ENCODE data around the gene SYT13.

Gene SYT13

DNA sequence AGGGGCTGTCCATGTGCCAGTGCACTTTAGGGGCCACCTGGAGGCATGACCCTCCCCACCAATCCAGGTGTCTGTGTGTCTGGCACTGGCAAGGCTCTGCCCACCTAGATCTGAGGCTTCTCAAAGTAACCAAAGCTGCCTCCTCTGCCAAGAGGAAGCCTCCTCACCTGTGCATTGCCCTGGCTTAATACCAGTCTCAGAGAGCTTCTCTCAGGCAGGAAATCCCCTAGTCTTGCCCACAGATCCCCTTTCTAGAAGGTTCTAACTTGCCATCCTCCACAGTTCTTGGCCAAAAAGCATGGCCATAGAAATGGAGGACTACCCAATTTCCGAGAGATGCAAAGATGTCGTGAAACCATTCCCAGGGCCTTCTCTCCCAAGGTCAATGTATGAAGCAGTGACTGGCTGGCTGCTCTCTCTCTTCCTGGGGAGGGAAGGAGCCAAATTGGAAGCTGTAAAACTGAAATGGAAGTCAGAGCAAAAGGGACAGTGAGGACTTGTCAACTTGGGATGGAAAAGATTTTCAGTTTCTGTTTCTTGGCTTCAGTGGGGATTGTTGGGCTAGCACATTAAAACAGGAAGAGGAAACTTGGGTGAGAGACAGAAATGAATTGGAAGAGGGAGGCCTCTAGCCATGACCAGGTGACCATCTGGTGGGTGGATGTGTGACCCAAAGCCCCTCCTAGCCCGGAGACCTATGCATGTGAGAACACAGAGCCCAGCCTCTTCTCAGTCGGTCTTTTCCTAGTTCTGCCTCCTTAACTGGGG is 70.9 kb downstream of the SYT13 start:
- DNase-seq, result no peak

DNA sequence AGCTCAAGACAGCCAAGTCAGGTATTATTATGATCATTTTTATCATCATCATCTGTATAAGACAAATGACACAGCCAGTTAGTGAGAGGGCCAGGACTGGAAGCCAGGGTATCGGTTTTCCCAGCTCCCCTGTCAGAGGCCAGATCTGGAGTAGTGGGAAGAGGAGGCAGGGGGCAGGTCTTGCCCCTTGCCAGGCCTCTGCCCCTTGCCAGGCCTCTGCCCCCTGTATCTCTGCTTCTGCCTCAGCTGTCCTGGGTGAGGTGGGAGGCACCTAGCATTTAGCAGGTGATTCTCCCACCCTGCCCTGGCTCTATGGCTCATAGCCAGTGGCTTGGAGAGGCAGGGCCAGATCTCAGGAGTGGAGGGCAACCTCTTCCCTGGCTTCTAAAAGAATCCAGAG is 72.4 kb downstream of the SYT13 start:
- no peak for DNase-seq

DNA sequence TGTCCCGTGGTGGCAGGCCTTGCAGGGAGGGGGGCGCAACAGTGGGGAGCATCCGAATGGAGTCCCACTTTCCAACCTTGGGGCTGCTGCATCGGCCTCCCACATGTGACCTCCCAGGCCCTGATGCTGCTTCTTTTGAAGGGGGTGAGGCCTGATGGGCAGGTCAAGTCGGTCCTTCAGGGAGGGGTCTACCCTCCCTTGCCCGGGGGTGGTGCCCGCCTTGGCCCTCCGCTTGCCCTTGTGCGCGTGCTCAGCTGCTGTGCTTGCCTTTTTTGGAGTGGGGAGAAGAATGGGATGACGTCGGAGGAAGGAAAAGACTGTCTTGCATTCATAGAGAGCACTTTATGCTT is 72.8 kb downstream of the SYT13 start:
- DNase-seq, result no peak

DNA sequence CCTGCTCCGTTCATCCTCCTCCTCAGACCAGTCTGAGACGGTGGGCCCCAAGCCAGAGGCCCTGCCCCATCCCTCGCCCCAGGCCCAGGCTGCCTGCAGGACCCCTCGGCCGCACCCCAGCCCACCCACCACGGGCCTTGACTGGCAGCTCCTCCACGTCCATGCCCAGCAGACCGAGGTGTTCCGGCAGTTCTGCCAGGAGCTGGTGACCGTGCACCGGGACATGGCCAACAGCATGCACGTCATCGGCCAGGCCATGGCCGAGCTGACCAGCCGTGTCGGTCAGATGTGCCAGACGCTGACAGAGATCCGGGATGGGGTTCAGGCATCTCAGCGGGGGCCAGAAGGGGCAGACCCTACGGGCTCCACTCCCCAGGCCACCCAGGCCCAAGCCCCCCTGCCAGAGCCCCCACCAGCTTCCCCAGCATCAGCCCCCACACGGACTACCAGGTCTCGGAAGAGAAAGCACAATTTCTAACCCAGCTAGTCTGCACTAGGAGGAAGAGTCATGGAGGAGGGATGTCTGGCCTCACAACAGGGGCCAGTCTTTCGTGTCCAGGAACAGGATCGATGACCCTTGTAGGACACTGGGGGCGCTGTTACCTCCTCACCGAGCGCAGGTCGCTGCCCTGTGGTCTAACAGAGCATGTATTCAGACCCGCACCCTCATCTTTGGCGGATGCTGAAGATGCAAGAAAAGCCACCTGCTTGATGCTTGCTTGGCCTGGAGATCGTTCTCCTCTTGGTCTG is 73.4 kb downstream of the SYT13 start:
- no peak for DNase-seq

DNA sequence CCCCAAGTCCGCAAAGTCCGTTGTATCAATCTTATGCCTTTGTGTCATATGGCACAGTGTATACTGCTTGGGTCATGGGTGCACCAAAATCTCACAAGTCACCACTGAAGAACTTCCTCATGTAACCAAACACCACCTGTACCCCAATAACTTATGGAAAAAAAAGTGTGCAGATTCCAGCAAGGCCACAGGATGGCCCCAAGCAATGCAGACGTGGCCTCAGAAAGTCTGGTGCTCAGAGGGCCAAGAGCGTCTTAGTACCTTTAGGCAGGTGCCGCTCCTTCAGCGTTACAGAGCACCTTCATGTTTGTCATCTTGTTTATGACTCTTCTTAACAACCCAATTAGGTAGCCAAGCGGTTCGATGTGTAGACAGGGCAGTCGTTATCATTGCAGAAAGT is 74.4 kb downstream of the SYT13 start:
- no peak for DNase-seq

DNA sequence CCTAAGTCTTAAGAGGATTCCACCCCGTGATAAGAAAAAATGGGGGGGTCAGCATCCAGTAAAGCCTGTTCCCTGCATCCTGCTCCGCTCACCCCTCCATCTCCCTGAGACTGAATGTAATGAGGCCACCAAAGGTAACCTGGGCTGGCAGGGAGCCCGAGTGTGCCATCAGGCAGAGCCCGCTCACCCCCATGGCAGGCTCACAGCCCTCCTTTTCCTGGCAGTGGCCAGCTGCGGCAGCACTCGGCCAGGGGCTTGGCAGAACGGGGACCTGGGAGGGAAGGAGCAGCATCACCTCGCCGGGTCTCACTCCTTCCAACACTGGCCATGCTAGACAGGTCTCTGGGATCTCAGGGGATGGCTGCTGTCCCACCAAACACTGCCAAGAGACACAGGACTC is 75.3 kb downstream of the SYT13 start:
- no peak for DNase-seq

DNA sequence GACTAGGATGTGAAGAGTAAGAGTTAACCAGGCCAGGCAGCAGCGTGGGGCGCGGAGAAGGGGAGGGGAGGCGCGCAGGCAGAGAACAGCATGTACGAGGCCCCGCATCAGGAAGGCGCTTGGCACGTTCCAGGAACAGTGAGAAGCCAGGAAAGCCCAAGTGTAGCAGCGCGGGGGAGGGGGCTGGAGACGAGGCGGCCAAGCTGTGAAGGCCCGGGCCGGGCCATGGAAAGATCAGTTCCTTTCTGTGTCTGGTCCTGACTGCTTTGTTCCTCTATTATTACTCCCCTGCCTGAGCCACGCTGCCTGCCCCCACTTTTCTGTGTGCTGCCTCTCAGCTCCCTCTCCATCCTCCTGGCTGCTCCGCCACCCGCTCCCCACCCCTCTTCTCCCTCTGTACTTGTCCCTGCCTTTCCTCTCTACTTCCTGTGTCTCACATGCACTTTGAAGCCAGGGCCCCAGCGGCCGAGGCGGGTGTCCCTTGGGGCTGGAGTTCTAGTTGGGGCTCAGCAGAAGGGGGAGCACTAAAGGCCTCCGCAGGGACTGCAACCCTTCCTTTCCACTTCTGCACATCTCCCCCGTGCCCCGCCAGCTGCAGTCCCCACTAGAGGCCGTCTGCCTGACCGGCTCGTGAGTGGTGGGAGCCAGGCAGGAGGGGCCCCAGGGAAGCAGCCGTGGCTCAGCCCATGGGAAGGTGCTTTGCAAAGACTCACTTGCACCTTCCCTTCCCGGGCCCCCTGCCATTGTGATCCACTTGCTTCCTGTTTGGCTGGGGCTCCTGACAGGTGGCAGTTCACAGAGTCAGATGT is 76.0 kb downstream of the SYT13 start:
- no peak for DNase-seq

DNA sequence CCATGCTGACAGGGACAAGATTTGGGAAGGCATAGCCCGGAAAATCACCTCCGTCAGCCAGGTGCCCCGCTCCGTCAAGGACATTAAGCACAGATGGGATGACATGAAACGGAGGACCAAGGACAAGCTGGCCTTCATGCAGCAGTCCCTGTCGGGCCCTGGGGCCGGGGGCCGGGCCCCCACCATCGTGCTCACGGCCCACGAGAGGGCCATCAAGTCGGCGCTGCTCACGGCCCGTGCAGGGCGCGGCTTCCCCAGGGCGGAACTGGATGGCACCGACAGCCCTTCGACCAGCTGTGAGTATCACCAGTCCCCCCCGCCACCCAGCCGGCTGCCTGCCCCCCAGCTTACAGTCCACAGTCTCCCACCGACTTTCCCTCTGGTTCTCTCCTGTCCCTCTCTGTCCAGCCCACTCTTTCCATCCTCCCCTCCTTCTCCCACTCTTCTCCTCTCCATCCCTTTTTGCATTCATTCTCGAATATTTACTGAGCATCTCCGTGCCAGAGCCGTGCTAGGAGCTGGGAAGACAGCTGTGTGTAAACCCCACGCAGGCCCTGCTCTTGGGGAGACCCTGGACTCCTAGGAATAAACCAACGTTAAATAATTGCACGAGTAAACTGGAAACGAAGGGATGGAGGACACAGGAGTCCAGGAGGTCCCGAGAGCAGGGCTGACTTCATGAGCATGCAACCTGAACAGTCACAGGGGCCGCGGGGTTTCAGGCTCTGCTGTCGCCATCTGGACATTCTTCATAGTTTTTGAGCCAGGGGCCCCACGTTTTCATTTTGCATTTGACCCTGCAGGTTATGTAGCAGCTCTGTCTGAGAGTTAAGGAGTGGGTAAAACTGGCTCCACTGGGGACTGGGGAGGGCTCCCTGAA is 76.9 kb downstream of the SYT13 start:
- no peak for DNase-seq

DNA sequence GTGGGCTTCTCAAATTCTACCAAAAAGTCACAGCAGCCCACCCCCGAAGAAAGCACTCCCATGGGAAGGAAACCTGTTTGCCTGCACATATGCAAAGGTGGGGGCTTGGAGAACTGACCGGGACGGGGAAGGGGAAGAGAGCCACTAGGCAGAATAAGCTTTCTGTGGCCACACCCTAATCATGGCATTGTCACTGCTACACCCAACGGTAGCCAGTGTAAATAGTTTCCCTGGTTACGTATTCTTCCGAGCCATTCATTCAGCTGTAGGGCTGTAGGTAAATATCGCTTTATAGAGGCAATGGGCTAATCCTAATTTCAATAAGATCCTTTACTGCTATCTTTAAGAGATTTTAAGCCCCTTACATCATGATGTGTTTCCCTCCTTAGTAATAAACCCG is 78.0 kb downstream of the SYT13 start:
- DNase-seq, result no peak

DNA sequence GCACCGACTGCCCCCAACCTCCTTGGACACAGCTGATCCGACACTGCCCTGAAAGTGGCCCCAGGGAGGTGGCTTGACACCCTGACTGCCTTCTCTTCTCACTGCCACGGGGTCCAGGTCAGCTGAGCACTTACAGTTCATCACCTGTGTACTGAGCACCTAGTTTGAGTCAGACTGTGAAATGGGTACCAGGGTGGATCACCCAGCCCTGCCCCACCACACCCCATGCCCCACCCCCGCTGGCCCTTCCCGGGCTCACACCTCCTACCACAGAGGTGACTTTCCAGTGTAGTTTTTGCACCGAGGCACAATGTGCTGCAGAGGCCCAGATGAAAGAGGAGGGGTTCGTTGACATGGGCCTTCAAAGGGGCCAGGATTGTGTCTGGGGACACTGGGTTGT is 80.2 kb downstream of the SYT13 start:
- DNase-seq, result no peak

DNA sequence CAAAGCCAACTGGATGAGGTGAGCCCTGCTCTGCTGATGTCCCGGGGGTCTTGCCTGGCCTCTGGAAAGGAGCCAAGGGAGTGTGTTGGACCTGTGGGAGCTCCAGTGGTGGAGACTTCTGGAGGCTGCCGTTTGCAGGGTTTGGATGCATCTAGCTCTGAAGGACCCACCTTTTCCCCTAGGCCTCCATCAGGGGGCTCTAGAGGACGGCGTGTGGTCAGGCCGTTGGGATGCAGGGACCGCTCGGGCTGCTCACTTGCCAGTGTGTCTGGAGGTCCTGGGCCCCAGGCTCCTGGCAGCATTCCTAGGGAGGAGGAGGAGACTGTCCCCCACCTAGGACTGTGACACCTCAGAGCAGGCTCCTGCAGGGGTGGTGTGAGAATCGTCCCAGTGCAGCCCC is 81.4 kb downstream of the SYT13 start:
- no peak for DNase-seq

DNA sequence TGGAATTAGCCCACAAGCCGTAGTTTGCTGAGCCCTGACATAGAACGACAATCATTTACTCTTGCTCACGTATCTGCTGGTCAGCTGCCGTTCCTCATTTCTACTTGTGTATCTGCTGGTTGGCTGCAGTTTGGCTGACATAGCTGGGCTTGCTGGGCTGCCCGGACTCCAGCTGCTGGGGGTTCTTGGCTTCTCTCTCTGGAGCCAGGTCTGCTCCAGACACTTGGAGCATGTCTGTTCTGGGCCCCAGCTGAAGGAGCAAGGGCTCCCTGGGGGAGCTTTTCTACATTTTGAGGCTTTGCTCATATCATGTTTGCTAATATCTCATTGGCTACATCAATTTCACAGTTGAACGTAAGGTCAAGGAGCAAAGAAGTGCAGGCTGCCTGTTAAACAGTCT is 92.4 kb downstream of the SYT13 start:
- no peak for DNase-seq

All from stimulated activated CD4-positive, alpha-beta T cell treated with anti-CD3 and anti-CD28 coated beads, Interleukin-4, amount 100 ng/mL, for 4 hours (primary cell).